ENCODE measurements around the gene IL27RA. TPM values are rescaled to one million over a fixed set of nuclear protein-coding genes. Genes with fewer than 3 reads are reported as not detected.

Gene IL27RA
- total and polyA plus RNA-seq, 4 donors, result 1.0 to 2.8 (median 1.6) TPM

- no peak for DNase-seq (ENCODE audit: low spot score)
- TF ChIP-seq FOXA2 (IDR thresholded peaks at IDR 0.05), result no peak
- no peak for TF ChIP-seq ZBTB33 (IDR thresholded peaks at IDR 0.05)
- WGBS, result 98% methylated on average over 9 of the region's 9 CpGs
- H3K9me3 ChIP-seq (ENCODE audit: control insufficient read depth in 4 of 4, low read length in 3 of 4), result no peaks in the 10 kb centered on the region
- no peaks in the 10 kb centered on the region for H3K27me3 ChIP-seq (ENCODE audit: control insufficient read depth in 4 of 4, insufficient read depth in 4 of 4, low read length in 3 of 4)
- H3K27ac ChIP-seq (ENCODE audit: low read depth in 1 of 2, low read length in 2 of 2), result no peak overlapping the region
- no peak overlapping the region for H3K9ac ChIP-seq (ENCODE audit: low read depth in 1 of 2, low read length in 2 of 2)
- H3K4me3 ChIP-seq (ENCODE audit: low read depth in 1 of 3, low read length in 3 of 3), result no peak overlapping the region
- peaks cover 0 to 6% (median 3%) of the 10 kb centered on the region in 4 donors for H3K4me1 ChIP-seq (ENCODE audit: control insufficient read depth in 4 of 4, insufficient read depth in 4 of 4, low read length in 3 of 4)
- peaks cover 0 to 29% (median 6%) of the 10 kb centered on the region in 4 donors for H3K36me3 ChIP-seq (ENCODE audit: control insufficient read depth in 4 of 4, insufficient read depth in 3 of 4, low read depth in 1 of 4, low read length in 3 of 4)
Measured at GRCh38 chr19:13982773-13983172, 48.8 kb upstream of the IL27RA start.

- Histone ChIP-seq H3K27ac (ENCODE audit: low read depth in 1 of 2, low read length in 2 of 2) (no peak overlapping the region), H3K36me3 (ENCODE audit: control insufficient read depth in 4 of 4, insufficient read depth in 3 of 4, low read depth in 1 of 4, low read length in 3 of 4) (peaks cover 0 to 25% (median 6%) of the 10 kb centered on the region in 4 donors), H3K4me3 (ENCODE audit: low read depth in 1 of 3, low read length in 3 of 3) (no peak overlapping the region), H3K9me3 (ENCODE audit: control insufficient read depth in 4 of 4, low read length in 3 of 4) (no peaks in the 10 kb centered on the region), H3K9ac (ENCODE audit: low read depth in 1 of 2, low read length in 2 of 2) (no peak overlapping the region), H3K4me1 (ENCODE audit: control insufficient read depth in 4 of 4, insufficient read depth in 4 of 4, low read length in 3 of 4) (peaks cover 0 to 6% (median 3%) of the 10 kb centered on the region in 4 donors), H3K27me3 (ENCODE audit: control insufficient read depth in 4 of 4, insufficient read depth in 4 of 4, low read length in 3 of 4) (no peaks in the 10 kb centered on the region)
- 91% methylated on average over 21 of the region's 21 CpGs for WGBS
- TF ChIP-seq YY1 (IDR thresholded peaks at IDR 0.05) (no peak), NR2F2 (IDR thresholded peaks at IDR 0.05) (no peak), MAX (IDR thresholded peaks at IDR 0.05) (no peak), ATF3 (IDR thresholded peaks at IDR 0.05) (no peak), HNF4G (IDR thresholded peaks at IDR 0.05) (no peak)
- no peak for DNase-seq (ENCODE audit: low spot score)
Measured at GRCh38 chr19:13983213-13983889, 48.2 kb upstream of the IL27RA start.

- WGBS, result 89% methylated on average over 15 of the region's 15 CpGs
- H3K9ac ChIP-seq (ENCODE audit: low read depth in 1 of 2, low read length in 2 of 2), result no peak overlapping the region
- no peak for DNase-seq (ENCODE audit: low spot score)
- peaks cover 0 to 6% (median 3%) of the 10 kb centered on the region in 4 donors for H3K4me1 ChIP-seq (ENCODE audit: control insufficient read depth in 4 of 4, insufficient read depth in 4 of 4, low read length in 3 of 4)
- no peak overlapping the region for H3K27ac ChIP-seq (ENCODE audit: low read depth in 1 of 2, low read length in 2 of 2)
- peaks cover 0 to 25% (median 6%) of the 10 kb centered on the region in 4 donors for H3K36me3 ChIP-seq (ENCODE audit: control insufficient read depth in 4 of 4, insufficient read depth in 3 of 4, low read depth in 1 of 4, low read length in 3 of 4)
- no peak overlapping the region for H3K4me3 ChIP-seq (ENCODE audit: low read depth in 1 of 3, low read length in 3 of 3)
- no peaks in the 10 kb centered on the region for H3K9me3 ChIP-seq (ENCODE audit: control insufficient read depth in 4 of 4, low read length in 3 of 4)
- no peaks in the 10 kb centered on the region for H3K27me3 ChIP-seq (ENCODE audit: control insufficient read depth in 4 of 4, insufficient read depth in 4 of 4, low read length in 3 of 4)
- no peak for TF ChIP-seq TAF1 (conservative IDR thresholded peaks at IDR 0.05)
- no peak for TF ChIP-seq NR2F2 (IDR thresholded peaks at IDR 0.05)
- TF ChIP-seq HNF4A (conservative IDR thresholded peaks at IDR 0.05), result no peak
- no peak for TF ChIP-seq JUND (IDR thresholded peaks at IDR 0.05)
- no peak for TF ChIP-seq SP1 (IDR thresholded peaks at IDR 0.05)
- no peak for TF ChIP-seq FOXA2 (IDR thresholded peaks at IDR 0.05)
- TF ChIP-seq EGR1 (IDR thresholded peaks at IDR 0.05; ENCODE audit: low read depth in 2 of 2), result no peak
- no peak for TF ChIP-seq ATF3 (IDR thresholded peaks at IDR 0.05)
- TF ChIP-seq GABPA (IDR thresholded peaks at IDR 0.05 in 1 of 2, conservative IDR thresholded peaks at IDR 0.05 in 1 of 2), result no peak
- TF ChIP-seq MAX (IDR thresholded peaks at IDR 0.05), result no peak
- no peak for TF ChIP-seq REST (IDR thresholded peaks at IDR 0.05)
- TF ChIP-seq ZBTB33 (IDR thresholded peaks at IDR 0.05), result no peak
- no peak for TF ChIP-seq RAD21 (IDR thresholded peaks at IDR 0.05)
- TF ChIP-seq FOXA1 (IDR thresholded peaks at IDR 0.05), result no peak
- TF ChIP-seq HNF4G (IDR thresholded peaks at IDR 0.05), result no peak
- TF ChIP-seq RXRA (IDR thresholded peaks at IDR 0.05), result no peak
Measured at GRCh38 chr19:13984186-13984585, 47.4 kb upstream of the IL27RA start.

Data from liver (tissue), 9 donors.